ENCODE measurements around the gene SLC1A3.

The SLC1A3 gene

DNA sequence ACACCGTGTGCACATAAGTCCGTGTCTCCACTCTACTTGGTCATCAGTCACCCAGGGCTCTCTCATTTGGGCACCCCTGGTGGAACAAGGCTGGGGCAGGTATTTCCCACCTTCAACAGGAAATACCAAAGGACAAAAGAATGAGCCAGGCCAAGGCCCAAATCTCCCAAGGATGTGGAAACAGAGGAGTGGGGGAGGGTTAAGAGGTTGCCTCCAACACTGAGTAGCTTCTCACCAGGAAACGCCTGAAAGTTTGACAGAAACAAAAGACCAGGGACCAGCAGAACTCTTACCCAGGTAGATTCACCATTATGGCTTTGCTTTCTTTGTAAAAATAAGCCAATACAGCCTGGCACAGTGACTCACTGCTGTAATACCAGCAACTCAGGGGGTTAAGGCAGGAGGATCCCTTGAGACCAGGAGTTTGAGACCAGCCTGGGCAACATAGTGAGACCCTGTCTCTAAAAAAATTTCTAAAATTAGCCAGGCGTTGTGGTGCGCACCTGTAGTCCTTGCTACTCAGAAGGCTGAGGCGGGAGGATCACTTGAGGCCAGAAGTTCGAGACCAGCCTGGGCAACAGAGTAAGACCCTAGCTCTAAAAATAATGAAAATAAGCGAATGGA, 12.7 kb downstream of the SLC1A3 start:
- no peak for DNase-seq (ENCODE audit: low read depth)
- TF ChIP-seq, protein P1, sequence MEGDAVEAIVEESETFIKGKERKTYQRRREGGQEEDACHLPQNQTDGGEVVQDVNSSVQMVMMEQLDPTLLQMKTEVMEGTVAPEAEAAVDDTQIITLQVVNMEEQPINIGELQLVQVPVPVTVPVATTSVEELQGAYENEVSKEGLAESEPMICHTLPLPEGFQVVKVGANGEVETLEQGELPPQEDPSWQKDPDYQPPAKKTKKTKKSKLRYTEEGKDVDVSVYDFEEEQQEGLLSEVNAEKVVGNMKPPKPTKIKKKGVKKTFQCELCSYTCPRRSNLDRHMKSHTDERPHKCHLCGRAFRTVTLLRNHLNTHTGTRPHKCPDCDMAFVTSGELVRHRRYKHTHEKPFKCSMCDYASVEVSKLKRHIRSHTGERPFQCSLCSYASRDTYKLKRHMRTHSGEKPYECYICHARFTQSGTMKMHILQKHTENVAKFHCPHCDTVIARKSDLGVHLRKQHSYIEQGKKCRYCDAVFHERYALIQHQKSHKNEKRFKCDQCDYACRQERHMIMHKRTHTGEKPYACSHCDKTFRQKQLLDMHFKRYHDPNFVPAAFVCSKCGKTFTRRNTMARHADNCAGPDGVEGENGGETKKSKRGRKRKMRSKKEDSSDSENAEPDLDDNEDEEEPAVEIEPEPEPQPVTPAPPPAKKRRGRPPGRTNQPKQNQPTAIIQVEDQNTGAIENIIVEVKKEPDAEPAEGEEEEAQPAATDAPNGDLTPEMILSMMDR (IDR thresholded peaks at IDR 0.05; ENCODE audit: insufficient read depth, low read depth, low read length, missing control alignments), result no peak
- H3K4me3 ChIP-seq (ENCODE audit: low read depth, low read length), result no peak overlapping the region

DNA sequence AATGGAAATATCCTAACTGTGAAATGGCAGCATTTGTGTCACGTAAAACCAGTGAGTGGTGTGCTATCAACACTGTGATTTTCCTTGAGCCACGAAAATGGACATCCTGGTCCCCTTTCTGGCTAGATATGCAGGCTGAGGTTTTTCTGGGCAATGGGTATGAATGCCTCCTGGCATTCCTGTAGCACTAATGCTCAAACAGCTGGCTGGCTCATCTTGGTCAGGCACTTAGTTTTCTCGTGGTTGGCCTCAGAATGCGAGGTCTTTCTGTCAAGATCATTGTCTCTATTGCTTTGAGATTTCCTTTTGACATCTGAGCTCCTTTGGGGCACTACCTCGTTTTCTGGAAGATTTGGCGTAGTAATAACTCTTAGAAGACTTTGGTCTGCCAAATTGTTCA, 15.6 kb downstream of the SLC1A3 start:
- TF ChIP-seq, protein P1 (IDR thresholded peaks at IDR 0.05; ENCODE audit: insufficient read depth, low read depth, low read length, missing control alignments), result no peak
- DNase-seq (ENCODE audit: low read depth), result no peak

DNA sequence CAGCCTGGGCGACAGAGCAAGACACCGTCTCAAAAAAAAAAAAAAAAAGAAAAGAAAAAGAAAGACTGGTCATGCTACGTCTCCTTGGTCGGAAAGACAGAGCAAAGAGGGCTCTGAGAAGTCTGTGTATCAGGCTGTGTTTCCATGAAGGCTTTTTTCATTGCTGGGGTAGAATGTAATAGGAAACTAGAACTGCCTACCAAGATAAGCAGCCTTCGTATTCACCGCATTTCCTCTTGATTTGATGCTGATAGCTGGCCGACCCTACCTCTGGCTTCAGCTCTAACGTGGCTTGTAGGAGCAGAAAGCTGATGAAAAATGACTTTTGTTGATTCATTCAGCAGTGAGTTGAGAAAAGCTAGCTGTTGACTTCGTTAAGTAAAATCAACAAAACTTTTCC, 17.4 kb downstream of the SLC1A3 start:
- H3K4me3 ChIP-seq (ENCODE audit: low read depth, low read length), result no peak overlapping the region
- TF ChIP-seq, protein P1 (IDR thresholded peaks at IDR 0.05; ENCODE audit: insufficient read depth, low read depth, low read length, missing control alignments), result no peak
- no peak for DNase-seq (ENCODE audit: low read depth)

More for the DNA sequence above, 15.6 kb downstream of the SLC1A3 start:
- H3K4me3 ChIP-seq (ENCODE audit: low read depth, low read length), result no peak overlapping the region

DNA sequence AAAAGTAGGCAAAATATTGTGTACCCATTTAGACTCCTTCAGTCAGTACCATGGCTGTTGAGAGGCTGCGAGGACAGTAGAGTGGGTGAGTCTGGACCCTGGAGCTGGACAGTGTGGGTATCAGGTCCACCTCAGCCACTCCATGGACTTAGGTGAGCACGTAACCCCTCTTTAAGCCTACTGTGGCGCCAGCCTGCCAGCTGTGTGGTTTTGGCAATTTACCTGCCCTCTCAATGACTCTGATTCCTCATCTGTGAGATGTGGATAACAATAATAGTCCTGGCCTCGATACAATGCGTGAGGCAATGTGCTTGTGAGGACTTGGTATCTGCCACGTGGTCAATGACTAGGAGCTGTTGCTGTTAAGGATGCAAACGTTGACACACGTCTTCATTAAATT, 17.9 kb downstream of the SLC1A3 start:
- DNase-seq (ENCODE audit: low read depth), result no peak
- TF ChIP-seq, protein P1 (IDR thresholded peaks at IDR 0.05; ENCODE audit: insufficient read depth, low read depth, low read length, missing control alignments), result no peak
- H3K4me3 ChIP-seq (ENCODE audit: low read depth, low read length), result no peak overlapping the region

DNA sequence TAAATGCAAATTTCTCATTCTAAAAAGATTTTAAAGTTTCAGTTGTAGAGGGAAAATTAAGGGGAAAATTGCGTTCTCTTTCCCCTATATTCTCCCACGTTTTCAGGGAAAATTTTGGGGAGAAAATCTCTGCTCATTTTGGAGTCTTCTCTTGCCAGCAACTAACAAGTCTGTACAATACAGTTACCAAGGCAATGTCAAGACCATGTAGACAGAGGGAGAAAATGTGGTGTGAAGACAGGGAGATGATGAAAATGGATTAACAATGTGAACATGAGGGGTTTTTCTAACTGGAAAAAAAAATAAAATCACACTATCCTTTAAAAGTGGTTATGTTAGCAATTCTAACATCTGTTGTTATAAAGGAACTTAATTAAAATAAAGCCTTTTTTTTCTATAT, 22.3 kb downstream of the SLC1A3 start:
- H3K4me3 ChIP-seq (ENCODE audit: low read depth, low read length), result no peak overlapping the region
- TF ChIP-seq, protein P1 (IDR thresholded peaks at IDR 0.05; ENCODE audit: insufficient read depth, low read depth, low read length, missing control alignments), result no peak
- no peak for DNase-seq (ENCODE audit: low read depth)

DNA sequence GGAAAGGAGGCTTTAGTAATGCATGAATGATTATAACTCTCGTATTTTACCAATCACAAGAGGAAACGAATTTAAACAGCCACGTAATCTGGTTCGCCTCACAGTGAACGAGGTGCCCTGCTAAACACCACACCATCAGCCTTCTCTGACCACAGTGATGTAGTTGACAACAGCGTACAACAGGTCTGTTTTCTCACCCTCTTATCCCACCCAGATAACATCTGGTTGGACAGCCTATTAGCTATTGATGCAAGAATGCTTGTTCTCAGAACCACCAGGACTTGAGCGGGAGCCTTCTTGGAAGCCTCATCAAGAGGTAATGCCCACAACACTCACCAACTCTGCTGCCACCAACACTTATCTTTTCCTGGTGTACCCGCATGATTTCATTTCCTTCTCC, 23.3 kb downstream of the SLC1A3 start:
- H3K4me3 ChIP-seq (ENCODE audit: low read depth, low read length), result no peak overlapping the region
- TF ChIP-seq, protein P1 (IDR thresholded peaks at IDR 0.05; ENCODE audit: insufficient read depth, low read depth, low read length, missing control alignments), result no peak
- DNase-seq (ENCODE audit: low read depth), result no peak
